GM18873 (cell line): Measurements from ENCODE around the gene DNAAF3.
A peak's percentile ranks its signal among the peaks of the same experiment; 100 is the strongest.
"Not testable (repeated sequence)": the region's sequence is repeated elsewhere in the genome, so short reads cannot be mapped to it uniquely, and the experiment has no call there.

ENCODE experiments used
- ATAC-seq: cut with Tn5 transposase; IDR thresholded peaks from one replicate; pipeline ENCODE4 v1.9.1; 2021; ENCODE audit warnings: mild to moderate bottlenecking, moderate library complexity, moderate number of reproducible peaks; ENCODE audit not compliant: unreplicated experiment, low FRiP score

Gene DNAAF3

DNA sequence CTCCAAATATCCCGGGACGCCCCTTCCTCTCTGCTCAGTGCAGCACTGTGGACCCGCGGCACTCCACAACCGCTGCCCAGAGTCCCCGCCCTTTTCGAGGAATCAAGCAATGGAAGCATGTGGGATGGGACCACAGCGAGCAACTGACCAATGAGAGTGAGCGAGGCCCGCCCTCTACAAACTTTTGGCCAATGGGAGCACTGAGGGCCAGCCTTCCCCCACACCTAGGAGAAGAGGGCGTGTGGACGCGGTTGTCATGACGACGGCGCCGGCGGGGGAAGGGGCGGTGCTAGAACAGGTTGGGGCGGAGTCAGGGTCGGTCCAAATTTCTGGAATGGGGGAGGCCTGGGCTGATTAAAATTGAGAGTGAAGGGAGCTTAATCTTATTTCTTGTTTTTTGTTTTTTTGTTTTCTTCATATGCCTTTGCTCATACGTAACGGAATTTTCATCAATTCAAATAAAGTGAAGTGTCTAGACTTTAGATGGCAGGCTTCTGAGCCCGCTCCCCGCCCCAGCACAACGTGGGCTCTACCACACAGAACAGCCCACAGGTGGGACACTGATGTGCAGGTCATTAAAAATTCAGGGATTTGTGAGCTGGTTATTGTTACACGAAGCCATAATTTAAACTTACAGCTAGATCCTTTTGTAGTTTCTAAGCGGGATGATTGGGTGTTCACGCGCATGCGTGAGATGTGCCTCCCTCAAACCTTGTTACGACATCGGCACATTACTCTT lies at the start of gene DNAAF3:
TSS of gene DNAAF3 (minus strand) at position 84 of the 739 bp plus-strand sequence. CDS start 200 bp downstream, outside the sequence.
- no peak for ATAC-seq

DNA sequence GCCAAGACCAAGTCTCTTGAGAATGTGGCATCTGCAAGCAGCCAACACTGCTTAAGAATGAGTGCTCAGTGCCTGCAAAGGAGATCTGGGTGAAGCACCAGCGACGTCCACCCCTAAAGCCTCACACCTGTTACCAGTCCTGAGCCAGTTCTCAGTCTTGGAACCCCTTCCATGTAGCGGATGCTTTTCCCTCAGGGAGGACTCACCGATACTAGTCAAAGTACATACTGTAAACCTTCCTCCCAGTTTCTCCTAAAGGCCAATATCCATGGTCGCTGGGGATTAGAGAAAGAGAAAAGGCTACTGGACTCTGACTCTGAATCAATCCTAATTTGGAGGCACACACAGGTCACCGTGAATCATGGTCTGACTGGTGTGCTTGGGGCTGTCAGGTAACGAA lies 47.1 kb upstream of the DNAAF3 start:
- ATAC-seq, result no peak

DNA sequence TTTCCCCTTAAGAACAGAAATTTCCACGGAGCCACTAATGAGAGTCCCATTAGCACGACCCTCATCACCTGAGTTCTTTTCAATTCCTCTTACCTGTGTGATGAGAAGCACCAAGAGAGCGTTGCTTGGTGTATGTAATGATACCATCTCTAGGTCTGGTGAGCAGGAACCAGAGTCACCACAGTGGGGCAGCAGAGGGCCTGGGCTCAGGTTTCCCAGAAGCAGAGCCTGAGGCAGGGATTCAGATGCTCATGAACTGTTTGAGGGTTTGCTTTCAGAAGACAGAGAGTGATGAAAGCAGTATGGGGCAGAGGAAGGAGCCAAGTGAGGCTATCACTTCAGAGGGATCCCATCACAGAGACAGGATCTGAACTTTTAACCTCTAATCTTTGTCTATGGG lies 46.0 kb upstream of the DNAAF3 start:
- ATAC-seq, result no peak

DNA sequence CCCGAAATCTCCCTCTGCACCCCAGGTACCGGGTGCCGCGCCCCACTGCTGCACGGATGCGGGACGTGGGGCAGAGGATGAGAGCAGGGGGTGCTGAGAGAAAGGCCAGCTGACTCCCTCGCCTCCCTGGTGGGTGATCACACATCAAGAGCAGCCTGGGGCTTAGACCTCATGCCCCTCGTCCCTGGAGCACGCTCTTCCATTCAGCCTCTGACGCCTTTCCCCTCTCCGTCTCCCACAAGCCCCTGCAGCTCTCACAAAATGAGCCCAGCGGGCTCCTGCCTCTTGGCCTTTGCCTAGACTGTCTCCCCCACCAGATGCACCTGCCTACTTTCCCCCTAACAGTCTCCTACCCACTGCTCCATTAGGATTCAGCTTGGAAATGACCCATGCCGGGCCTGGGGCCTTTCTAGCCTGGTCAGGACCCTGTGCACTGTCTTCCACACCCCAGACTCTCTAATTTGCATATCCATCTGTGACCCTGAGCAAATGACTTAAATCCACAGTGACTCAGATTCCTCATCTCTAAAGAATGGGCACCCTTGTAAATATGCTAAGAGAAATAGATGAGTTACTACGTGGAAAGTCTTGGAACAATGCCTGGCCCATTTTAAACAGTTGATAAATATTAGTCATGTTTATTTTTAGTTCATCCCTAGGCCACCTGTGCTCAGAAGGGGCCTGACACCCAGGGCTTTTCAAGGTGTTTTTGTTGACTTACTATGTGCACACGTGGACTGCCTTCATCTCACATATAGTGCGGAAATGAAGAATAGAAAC lies 43.5 kb upstream of the DNAAF3 start:
- no peak for ATAC-seq

DNA sequence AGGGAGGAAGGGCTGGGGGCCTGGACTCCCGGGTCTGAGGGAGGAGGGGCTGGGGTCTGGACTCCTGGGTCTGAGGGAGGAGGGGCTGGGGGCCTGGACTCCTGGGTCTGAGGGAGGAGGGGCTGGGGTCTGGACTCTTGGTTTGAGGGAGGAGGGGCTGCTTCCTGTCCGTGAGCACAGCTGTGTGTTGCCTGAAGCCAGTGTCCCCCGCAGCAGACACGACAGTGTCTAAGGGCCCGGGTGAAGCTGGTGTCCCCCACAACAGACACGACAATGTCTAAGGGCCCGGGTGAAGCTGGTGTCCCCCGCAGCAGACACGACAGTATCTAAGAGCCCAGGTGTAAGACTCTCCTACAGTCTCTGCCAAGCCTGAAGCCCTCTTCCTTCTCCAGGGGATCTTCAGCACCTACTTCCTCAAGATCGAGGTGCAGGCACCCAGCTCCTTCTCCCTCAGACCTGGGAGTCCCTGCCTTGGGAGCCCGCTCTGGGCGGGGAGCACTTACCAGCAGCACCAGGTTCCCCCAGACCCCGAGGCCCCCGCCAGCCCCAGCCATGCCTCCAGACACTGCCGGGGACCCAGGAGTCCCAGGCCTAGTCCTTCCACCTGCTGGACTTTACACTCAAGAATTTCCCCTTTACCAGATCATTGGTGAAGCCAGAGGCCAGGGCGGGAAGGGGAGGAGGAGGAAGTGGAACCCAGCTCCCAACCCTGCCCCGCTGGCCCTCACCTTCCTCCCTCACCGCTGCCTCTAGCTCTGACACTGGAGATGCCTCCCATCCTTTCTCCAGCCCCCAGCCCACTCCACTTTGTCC lies 42.7 kb upstream of the DNAAF3 start, which contains the start of gene PTPRH:
TSS of gene PTPRH (minus strand) at position 622 of the 813 bp plus-strand sequence. CDS start at position 554, 68 bp downstream.
- no peak for ATAC-seq

DNA sequence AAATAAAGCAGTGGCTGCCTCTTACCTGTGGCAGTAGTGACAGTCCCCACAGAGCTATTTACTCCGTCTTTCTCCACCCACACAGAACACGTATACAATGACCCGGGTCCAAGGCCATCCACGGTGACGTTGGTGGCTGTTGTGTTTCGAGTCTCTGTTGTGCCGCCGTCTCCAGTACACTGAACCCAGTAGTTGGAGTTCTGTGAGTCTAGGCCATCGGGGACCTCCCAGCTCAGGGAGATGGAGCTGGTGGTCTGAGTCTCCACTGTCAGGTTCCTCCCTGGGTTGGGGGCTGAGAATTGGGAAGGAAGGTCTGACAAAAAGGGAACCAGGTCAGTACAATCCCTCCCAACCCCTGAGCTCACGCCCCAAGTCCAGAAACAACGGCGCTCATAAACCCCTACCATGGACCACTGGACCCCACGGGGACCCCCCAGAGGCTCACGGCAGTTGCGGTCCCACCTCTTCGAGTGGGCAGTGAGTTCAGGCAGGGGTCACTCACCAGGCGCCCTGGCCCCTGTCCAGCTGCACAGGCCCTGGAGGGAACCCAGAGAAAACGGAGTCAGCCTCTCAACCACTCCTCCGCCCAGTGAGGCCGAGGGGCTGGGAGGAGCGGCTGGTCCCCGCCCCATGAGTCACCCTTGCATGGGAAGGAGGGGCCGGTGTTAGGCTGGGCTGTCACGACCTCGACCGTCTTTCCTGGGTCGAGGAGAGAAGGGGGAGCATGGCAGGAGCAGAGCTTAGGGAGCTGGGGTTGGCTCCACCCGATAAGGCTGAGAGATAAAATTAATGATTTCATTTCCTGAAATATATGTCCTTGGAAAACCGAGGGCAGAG lies 40.5 kb upstream of the DNAAF3 start:
- ATAC-seq, result no peak

DNA sequence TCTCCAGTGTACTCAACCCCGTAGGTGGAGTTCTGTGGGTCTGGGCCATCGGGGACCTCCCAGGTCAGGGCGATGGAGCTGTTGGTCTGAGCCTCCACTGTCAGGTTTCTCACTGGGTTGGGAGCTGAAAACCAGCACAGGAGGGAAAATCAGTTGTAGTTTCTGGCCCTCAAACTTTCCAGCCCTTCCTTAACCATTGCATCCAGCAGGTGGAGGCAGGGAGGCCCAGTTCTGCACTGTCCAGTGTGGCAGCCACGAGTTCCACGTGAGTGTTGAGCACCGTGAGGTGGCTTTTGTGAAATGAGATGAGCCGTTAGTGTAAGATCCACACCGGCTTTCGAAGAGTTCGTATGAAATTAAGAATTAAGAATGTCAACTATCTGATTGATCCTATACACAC lies 35.8 kb upstream of the DNAAF3 start:
- ATAC-seq, result not testable (repeated sequence)

DNA sequence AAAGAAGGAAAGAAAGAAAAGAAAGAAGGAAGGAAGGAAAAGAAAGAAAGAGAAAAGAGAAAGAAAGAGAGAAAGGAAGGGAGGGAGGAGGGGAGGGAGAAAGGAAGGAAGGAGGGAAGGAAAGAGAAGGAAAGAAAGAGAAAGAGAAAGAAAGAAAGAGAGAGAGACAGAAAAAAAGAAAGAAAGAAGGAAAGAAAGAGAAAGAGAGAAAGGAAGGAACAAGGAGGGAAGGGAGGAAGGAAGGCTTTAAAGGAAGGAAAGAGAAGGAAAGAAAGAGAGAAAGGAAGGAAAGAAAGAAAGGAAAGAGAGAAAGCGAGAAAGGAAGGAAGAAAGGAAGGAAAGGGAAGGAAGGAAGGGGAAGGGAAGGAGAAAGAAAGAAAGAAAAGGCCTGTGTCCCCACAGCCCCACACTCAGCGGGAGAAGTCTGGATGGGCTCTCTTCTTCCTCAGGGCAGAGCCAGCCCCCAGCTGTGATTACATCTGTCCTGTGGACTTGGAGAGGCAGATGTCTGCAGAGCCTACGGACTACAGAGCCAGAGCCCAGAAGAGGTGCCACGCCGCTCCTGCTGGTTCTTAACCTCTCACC lies 33.3 kb upstream of the DNAAF3 start:
- ATAC-seq, result no peak

DNA sequence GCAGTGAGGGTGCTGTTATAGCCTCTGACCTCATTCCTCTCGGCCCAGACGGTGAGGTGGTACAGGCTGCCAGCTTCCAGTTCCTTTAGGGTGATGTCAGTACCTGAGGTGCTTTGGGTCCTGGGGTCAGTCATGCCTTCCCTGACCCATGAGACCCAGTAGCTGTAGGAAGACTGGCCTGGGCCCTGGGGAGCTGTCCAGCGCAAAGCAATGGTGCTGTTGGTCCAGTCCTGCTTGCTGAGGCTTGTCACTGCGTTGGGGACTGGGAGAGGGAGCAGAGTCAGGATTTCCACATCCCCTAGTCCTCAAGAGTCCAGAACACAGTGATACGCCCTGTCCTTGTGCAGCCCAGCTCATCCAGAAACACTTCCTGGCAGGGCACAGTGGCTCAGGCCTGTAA lies 32.2 kb upstream of the DNAAF3 start:
- no peak for ATAC-seq

DNA sequence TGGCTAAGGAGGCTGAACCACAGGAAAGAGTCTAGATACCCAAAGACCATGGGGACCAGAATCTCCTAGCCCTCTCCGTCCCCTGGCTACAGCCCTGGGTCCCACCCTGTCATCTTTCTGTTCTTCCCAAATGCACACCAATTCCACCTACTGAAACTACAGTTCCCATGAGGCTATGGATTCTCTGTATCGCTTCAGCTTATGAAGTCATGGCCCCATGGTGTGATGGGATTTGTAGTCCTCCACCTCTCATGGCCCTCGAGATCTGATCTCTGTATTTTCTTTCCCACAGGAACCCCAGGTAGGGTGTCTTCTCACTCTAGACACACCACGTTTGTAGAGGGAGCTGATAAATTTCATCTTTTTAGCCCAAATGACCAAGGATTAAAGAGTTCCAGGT lies 31.1 kb upstream of the DNAAF3 start:
- no peak for ATAC-seq

DNA sequence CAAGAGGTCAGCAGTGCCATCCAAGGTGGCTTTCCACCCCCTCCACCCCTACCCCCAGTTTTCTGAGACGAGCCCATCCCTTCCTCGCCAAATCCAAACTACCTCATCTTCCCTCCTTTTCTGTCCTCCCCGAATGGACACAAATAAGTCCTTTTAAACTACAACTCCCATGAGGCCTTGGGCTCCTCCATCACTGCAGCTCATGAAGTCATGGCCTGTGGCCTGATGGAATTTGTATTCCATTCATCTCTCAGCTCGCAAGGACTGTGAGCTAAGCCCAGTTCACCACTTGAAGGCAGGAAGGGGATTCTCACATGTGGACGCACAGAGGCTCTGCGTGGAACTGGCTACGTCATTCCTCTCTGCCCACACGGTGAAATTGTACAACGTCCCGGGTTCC lies 30.4 kb upstream of the DNAAF3 start:
- no peak for ATAC-seq

DNA sequence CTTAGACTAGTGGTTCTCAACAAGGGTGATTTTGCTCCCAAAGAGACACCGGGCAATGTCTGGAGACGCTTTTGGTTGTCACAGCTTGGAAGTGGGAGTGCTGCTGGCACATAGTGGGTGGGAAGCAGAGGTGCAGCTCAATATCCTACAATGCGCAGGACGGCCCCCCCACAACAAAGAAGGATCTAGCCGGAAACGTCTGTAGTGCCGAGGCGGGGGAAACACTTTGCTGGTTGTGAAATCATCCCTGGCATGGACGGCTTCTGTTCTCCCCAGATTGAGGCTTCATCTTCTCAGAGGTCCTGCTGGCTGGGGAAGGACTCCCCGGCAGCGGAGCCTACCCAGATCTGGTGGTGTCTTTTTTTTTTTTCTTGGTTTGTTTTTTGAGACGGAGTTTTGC lies 27.1 kb upstream of the DNAAF3 start:
- no peak for ATAC-seq

DNA sequence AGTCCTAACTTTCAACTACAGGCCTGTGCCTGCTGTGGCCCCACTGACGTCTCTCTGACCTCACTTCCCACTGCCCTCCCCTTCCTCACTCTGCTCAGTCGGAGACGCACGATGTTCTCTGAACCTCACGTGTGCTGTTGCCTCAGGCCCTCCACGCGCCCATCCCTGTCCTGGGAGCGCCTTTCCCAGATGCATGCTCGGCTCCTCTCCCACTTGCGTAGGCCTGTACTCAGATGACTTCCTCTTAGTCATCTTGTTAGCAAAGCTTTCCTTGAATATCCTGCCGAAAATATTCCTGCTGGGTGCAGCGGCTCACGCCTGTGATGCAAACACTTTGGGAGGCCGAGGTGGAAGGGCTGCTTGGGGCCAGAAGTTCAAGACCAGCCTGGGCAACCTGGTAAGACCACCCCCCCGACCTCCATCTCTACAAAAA lies 23.0 kb upstream of the DNAAF3 start:
- ATAC-seq, result no peak

DNA sequence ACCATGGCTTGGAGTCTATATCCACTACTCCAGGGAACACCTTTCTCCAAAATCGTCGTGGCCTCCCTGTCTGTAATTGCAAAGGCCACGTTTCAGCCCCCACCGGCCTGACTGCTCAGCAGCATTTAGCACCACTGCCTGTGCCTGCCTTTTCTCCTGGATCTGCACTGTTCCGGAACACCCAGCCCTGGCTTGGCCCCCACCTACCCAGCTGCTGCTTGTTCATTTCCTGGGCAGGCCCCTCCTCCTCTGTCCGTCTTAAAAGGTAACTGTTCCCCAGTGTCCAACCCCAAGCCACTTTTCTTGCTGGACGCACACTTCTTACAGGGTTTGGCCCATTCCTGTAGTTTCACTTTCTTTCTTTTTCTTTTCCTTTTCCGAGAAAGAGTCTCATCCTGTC lies 22.2 kb upstream of the DNAAF3 start:
- ATAC-seq, result no peak

DNA sequence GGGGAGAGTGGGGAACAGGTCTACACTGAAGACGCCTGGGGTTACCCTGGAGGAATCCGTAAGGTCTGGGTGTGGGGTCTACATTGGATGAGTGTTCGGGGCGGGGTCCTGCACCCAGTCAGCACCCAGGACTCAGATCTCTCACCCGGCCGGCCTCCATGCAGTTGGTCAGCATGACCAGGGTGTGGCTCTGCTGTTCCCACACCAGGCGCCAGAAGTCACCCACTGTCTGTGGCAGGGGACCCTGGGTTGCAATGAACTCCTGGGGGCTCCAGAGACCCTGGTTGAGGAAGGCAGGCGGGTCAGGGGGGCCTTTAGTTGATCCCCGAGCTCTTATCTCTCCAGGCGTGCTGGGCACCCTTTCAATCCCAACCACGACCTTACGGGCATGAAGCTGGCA lies 19.7 kb upstream of the DNAAF3 start:
- no peak for ATAC-seq

DNA sequence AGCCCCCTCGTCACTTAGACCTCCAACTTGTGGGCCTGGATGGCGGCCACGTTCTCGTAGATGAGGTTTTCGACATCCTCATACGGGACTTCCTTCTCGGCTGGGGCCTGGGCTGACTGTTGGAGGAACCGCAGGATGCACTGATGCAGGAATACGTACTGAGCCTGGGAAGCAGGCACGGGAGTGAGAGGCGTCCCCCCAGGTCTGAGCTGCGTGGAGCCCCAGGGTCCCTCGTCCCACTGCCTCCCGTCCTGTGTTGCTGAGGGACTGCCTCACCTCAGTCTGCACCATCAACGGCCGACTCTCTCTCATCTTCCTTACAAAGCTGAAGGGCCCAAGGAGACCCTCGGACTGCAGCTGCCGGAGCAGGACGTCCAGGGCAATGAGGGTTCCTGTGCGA lies 15.3 kb upstream of the DNAAF3 start:
- no peak for ATAC-seq

DNA sequence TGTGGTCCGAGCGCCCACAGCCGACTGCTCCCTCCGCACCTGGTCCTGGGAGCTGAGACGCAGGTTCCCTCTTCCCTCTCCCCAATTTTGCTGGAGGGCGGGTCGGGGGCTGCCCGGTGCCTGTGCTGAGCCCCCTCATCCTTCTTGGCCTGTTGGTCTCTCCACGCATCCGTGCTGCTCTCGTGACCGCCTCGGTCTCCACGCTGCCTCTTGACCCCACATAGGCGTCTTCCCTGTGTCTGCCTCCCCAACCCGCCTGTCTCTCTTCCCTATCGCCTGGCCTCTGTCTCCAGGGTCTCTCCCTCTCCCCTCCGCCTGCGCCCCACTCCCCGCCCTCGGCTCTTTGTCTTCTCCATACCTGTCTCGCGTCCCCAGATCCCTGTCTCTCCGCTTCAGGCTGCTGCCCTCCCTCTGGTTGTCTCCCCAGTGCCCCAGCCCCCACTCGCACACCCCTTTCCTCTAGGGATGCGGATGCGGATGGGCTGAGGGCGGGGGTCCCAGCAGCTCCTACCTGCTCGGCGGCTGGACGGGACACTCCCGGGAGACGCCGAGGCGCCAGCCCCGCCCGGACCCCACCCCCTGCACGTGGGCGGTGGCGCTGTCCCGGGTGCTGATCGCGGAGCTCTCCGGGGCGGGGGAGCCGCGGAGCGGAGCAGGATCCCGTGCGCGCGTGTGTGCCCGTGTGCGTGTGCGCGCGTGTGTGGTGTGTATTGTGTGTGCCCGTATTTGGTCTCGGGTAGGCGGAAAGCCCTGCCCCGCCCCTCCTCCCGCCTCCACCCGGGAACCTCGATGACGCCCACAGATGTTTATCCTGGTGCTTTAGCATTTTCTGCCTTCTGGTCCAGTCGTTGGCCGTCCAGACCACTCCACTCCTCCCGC lies 13.4 kb upstream of the DNAAF3 start, which contains the start of gene SYT5:
TSS of gene SYT5 (minus strand) at position 684 of the 879 bp plus-strand sequence. CDS start 1,248 bp downstream, outside the sequence.
- no peak for ATAC-seq

DNA sequence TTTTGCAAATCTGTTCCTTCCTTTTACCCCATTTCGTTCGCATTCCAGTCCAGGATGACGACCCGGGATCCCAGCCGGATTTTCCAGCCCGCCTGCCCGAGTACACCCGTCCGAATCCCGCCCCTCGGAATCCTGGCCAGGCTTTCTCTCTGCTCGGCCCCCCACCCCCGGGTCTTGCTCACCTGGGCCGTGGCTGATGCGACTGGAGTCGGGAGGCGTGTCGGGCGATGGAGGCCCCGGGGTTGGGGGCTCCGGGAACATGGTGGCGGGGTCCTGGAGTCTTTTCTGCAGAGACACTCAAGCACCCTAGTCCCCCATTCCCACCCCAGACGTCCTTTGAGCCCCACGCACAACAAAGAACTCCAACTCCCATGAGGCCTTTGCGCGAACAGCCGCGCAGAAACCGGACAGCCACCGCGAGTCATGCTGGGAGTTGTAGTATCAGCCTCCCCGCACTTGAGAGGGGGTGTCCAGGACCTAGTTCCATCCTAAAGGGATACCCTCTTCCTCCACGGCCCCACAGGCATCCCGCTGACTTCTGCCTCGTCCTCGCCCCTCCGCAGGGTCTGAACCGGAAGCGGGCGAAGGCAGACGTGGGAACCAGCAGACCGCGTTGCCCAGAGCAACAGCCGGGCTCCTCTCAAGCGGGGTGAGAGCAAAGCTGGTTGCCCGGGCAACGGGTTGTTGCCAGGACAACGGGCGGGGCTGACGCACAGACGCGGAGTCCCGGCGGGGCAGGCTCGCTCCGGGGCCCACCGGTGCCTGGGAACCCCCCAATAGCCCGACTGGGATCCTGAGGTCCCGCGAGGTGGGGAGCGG lies 12.6 kb upstream of the DNAAF3 start:
- peak; percentile 58 for ATAC-seq
